Activated T-helper 2 cell treated with anti-CD3 and anti-CD28 coated beads, Interferon-gamma antibody, Interleukin-2, Interleukin-4, amounts not matched to agents 10 μg/mL and 5 μg/mL and 100 μg/mL, durations not matched to agents 14 hours and 24 hours and 36 hours (primary cell): ENCODE measurements around the gene TOX2. TPM values are rescaled to one million over a fixed set of nuclear protein-coding genes. Genes with fewer than 3 reads are reported as not detected.
A peak's percentile ranks its signal among the peaks of the same experiment; 100 is the strongest.

Experiments
- DNase-seq: peaks from one replicate; pipeline ENCODE4 v3.0.0; 2021; ENCODE audit warnings: low spot score
- H3K27ac Mint-ChIP-seq: one replicate; pipeline ENCODE4 v1.8.0; 2021; ENCODE audit warnings: mixed read lengths
- H3K27me3 Mint-ChIP-seq: one replicate; pipeline ENCODE4 v1.8.0; 2021; ENCODE audit warnings: low read depth, mixed read lengths
- H3K36me3 Mint-ChIP-seq: one replicate; pipeline ENCODE4 v1.8.0; 2021; ENCODE audit warnings: low read depth, mixed read lengths
- H3K4me1 Mint-ChIP-seq: one replicate; pipeline ENCODE4 v1.8.0; 2021; ENCODE audit warnings: low read depth, mixed read lengths
- H3K4me3 Mint-ChIP-seq: one replicate; pipeline ENCODE4 v1.8.0; 2021; ENCODE audit warnings: low read depth, mild to moderate bottlenecking, moderate library complexity, mixed read lengths
- H3K9me3 Mint-ChIP-seq: one replicate; pipeline ENCODE4 v1.8.0; 2021; ENCODE audit warnings: mixed read lengths
- intact Hi-C: fragments of 100-400 bp; cut with micrococcal nuclease; formaldehyde crosslinking; loops from one replicate; pipeline ENCODE4 v1.15.1; 2023
- total RNA-seq: library from RNA; stranded (reverse); gene quantifications from 2 replicates; pipeline ENCODE4 v1.2.3, GENCODE V29; 2022

TOX2 gene
- total RNA-seq, 1 donor from 2014 or later = 2.4 TPM

- Mint-ChIP-seq H3K36me3 (no peaks in the 10 kb centered on the region), H3K4me1 (peaks cover 56% of the 10 kb centered on the region), H3K27ac (no peak overlapping the region), H3K4me3 (no peak overlapping the region), H3K27me3 (peaks cover 17% of the 10 kb centered on the region), H3K9me3 (no peaks in the 10 kb centered on the region)
- no peak for DNase-seq
- intact Hi-C loops = no loop called here
These were observed 159.8 kb downstream of the TOX2 start for GRCh38 chr20:44074252-44075151.

GRCh38 chr20:44075191-44075949 lies 160.7 kb downstream of the TOX2 start:
- no peak for DNase-seq
- H3K4me1 Mint-ChIP-seq = peaks cover 56% of the 10 kb centered on the region
- intact Hi-C loops = no loop called here
- H3K36me3 Mint-ChIP-seq = no peaks in the 10 kb centered on the region
- no peak overlapping the region for H3K27ac Mint-ChIP-seq
- no peaks in the 10 kb centered on the region for H3K9me3 Mint-ChIP-seq
- H3K4me3 Mint-ChIP-seq = no peak overlapping the region
- H3K27me3 Mint-ChIP-seq = peaks cover 17% of the 10 kb centered on the region

- no peak for DNase-seq
- Mint-ChIP-seq H3K36me3 (no peaks in the 10 kb centered on the region), H3K9me3 (no peaks in the 10 kb centered on the region), H3K4me1 (peaks cover 55% of the 10 kb centered on the region), H3K4me3 (no peak overlapping the region), H3K27ac (no peak overlapping the region), H3K27me3 (peaks cover 17% of the 10 kb centered on the region)
- intact Hi-C loops = no loop called here
These were observed 161.2 kb downstream of the TOX2 start for GRCh38 chr20:44075950-44076232.

GRCh38 chr20:44079291-44079690 lies 164.6 kb downstream of the TOX2 start:
- Mint-ChIP-seq H3K9me3 (no peaks in the 10 kb centered on the region), H3K36me3 (no peaks in the 10 kb centered on the region), H3K4me3 (no peak overlapping the region), H3K4me1 (peaks cover 36% of the 10 kb centered on the region), H3K27ac (no peak overlapping the region), H3K27me3 (peaks cover 13% of the 10 kb centered on the region)
- DNase-seq = no peak
- intact Hi-C loops = no loop called here

- no peak for DNase-seq
- intact Hi-C loops = loop anchor here (1.0 to 5.0 kb wide), 3 partner anchors 24 to 329 kb away; no protein-coding TSS in a partner anchor
These were observed 165.4 kb downstream of the TOX2 start for GRCh38 chr20:44080064-44080463.

GRCh38 chr20:44080646-44081267 lies 166.1 kb downstream of the TOX2 start:
- H3K4me3 Mint-ChIP-seq = no peak overlapping the region
- intact Hi-C loops = loop anchor here (1.0 to 5.0 kb wide), 3 partner anchors 24 to 329 kb away; no protein-coding TSS in a partner anchor

More at GRCh38 chr20:44080064-44080463, 165.4 kb downstream of the TOX2 start:
- Mint-ChIP-seq H3K27ac (no peak overlapping the region), H3K27me3 (peaks cover 12% of the 10 kb centered on the region), H3K4me3 (no peak overlapping the region), H3K4me1 (peaks cover 28% of the 10 kb centered on the region), H3K9me3 (no peaks in the 10 kb centered on the region), H3K36me3 (no peaks in the 10 kb centered on the region)

GRCh38 chr20:44081476-44081875 lies 166.8 kb downstream of the TOX2 start:
- Mint-ChIP-seq H3K27ac (no peak overlapping the region), H3K36me3 (no peaks in the 10 kb centered on the region), H3K4me3 (no peak overlapping the region), H3K9me3 (no peaks in the 10 kb centered on the region), H3K4me1 (peaks cover 23% of the 10 kb centered on the region), H3K27me3 (peaks cover 7% of the 10 kb centered on the region)
- intact Hi-C loops = loop anchor here (5.0 kb wide), 1 partner anchor 239 kb away; no protein-coding TSS in a partner anchor
- no peak for DNase-seq

More at GRCh38 chr20:44080646-44081267, 166.1 kb downstream of the TOX2 start:
- H3K36me3 Mint-ChIP-seq = no peaks in the 10 kb centered on the region
- no peaks in the 10 kb centered on the region for H3K9me3 Mint-ChIP-seq
- DNase-seq = peak; percentile 58
- peaks cover 23% of the 10 kb centered on the region for H3K4me1 Mint-ChIP-seq
- H3K27ac Mint-ChIP-seq = no peak overlapping the region
- H3K27me3 Mint-ChIP-seq = peaks cover 7% of the 10 kb centered on the region

GRCh38 chr20:44081888-44082287 lies 167.2 kb downstream of the TOX2 start:
- Mint-ChIP-seq H3K4me1 (peaks cover 23% of the 10 kb centered on the region), H3K27me3 (peaks cover 7% of the 10 kb centered on the region), H3K36me3 (no peaks in the 10 kb centered on the region), H3K27ac (no peak overlapping the region), H3K9me3 (no peaks in the 10 kb centered on the region), H3K4me3 (no peak overlapping the region)
- DNase-seq = no peak
- intact Hi-C loops = loop anchor here (5.0 kb wide), 1 partner anchor 240 kb away; no protein-coding TSS in a partner anchor

- Mint-ChIP-seq H3K4me1 (peaks cover 19% of the 10 kb centered on the region), H3K4me3 (no peak overlapping the region), H3K9me3 (no peaks in the 10 kb centered on the region), H3K27me3 (peaks cover 9% of the 10 kb centered on the region), H3K36me3 (no peaks in the 10 kb centered on the region), H3K27ac (no peak overlapping the region)
- intact Hi-C loops = loop anchor here (5.0 kb wide), 1 partner anchor 241 kb away; no protein-coding TSS in a partner anchor
- no peak for DNase-seq
These were observed 168.7 kb downstream of the TOX2 start for GRCh38 chr20:44083220-44083933.

- no peak overlapping the region for H3K27ac Mint-ChIP-seq
- intact Hi-C loops = loop anchor here (5.0 kb wide), 1 partner anchor 242 kb away; no protein-coding TSS in a partner anchor
- peaks cover 15% of the 10 kb centered on the region for H3K4me1 Mint-ChIP-seq
- H3K4me3 Mint-ChIP-seq = no peak overlapping the region
- DNase-seq = no peak
- no peaks in the 10 kb centered on the region for H3K36me3 Mint-ChIP-seq
- H3K27me3 Mint-ChIP-seq = peaks cover 7% of the 10 kb centered on the region
- no peaks in the 10 kb centered on the region for H3K9me3 Mint-ChIP-seq
These were observed 169.8 kb downstream of the TOX2 start for GRCh38 chr20:44084439-44084838.

GRCh38 chr20:44084891-44085290 lies 170.2 kb downstream of the TOX2 start:
- no peaks in the 10 kb centered on the region for H3K9me3 Mint-ChIP-seq
- no peak overlapping the region for H3K27ac Mint-ChIP-seq
- peaks cover 7% of the 10 kb centered on the region for H3K27me3 Mint-ChIP-seq
- no peak overlapping the region for H3K4me3 Mint-ChIP-seq
- DNase-seq = no peak
- no peaks in the 10 kb centered on the region for H3K36me3 Mint-ChIP-seq
- H3K4me1 Mint-ChIP-seq = peaks cover 11% of the 10 kb centered on the region
- intact Hi-C loops = loop anchor here (5.0 kb wide), 1 partner anchor 243 kb away; no protein-coding TSS in a partner anchor
